ENCODE data around the gene ANKS1B.
A peak's percentile ranks its signal among the peaks of the same experiment; 100 is the strongest.

Gene ANKS1B

GRCh38 chr12:98709022-98709421 is 1275.7 kb downstream of the ANKS1B start:
- DNase-seq, result no peak

- no peak for DNase-seq
Measured at GRCh38 chr12:98701166-98701565, 1283.6 kb downstream of the ANKS1B start.

GRCh38 chr12:98699586-98699985 is 1285.2 kb downstream of the ANKS1B start:
- no peak for DNase-seq

GRCh38 chr12:98698603-98699463 is 1285.9 kb downstream of the ANKS1B start:
- DNase-seq, result peak; percentile 18

- DNase-seq, result no peak
Measured at GRCh38 chr12:98697209-98697608, 1287.5 kb downstream of the ANKS1B start.

- DNase-seq, result no peak
Measured at GRCh38 chr12:98696036-98696646, 1288.6 kb downstream of the ANKS1B start.

GRCh38 chr12:98691351-98691750 is 1293.4 kb downstream of the ANKS1B start:
- no peak for DNase-seq

- no peak for DNase-seq
Measured at GRCh38 chr12:98686603-98687002, 1298.1 kb downstream of the ANKS1B start.
